GM19372 (cell line): ENCODE data around the gene TERC.
A peak's percentile ranks its signal among the peaks of the same experiment; 100 is the strongest.

Source experiments
- ATAC-seq: cut with Tn5 transposase; IDR thresholded peaks from one replicate; pipeline ENCODE4 v1.9.1; 2021; ENCODE audit warnings: mild to moderate bottlenecking, low read depth, moderate library complexity; ENCODE audit not compliant: unreplicated experiment

TERC gene

GRCh38 chr3:169764882-169765612 lies at the start of gene TERC:
TSS of gene TERC (minus strand) at chr3:169765060.
- ATAC-seq: peak; percentile 67

DNA sequence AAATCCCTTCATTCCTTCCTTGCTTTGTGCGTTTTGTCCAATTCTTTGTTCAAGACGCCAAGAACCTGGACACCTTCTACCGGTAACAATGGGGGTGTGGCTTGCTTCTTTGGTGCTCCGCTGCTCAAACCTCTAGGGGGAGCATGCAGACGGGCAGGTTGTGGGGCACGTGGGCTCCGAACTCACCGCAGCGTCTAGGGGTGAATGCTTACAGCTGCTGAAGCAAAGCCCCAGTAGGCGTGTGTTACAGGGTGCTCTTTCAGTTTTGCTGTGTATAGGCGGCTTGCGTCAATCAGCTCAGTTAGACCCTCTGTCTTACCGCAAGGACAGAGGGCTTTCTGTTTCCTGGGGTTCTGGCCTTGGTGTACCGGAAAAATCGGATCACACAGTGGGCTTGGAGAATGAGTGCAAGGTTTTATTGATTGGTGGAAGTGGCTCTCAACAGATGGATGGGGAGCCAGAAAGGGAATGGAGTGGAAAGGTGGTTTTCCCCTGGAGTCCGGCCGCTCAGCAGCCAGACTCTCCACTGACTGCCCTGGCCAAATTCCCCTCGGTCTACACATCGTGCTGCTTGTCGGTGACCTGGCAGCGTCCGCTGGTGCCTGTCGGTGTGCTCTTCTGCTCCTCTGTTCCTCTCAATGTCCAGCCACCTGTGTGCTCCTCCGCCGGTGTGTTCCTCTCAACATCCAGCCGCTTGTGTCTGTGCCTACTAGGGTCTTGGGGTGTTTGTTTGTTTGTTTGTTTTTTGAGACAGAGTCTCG lies 49.1 kb upstream of the TERC start:
- ATAC-seq: peak; percentile 81

- no peak for ATAC-seq
These were observed 48.4 kb upstream of the TERC start for GRCh38 chr3:169813278-169813677.

DNA sequence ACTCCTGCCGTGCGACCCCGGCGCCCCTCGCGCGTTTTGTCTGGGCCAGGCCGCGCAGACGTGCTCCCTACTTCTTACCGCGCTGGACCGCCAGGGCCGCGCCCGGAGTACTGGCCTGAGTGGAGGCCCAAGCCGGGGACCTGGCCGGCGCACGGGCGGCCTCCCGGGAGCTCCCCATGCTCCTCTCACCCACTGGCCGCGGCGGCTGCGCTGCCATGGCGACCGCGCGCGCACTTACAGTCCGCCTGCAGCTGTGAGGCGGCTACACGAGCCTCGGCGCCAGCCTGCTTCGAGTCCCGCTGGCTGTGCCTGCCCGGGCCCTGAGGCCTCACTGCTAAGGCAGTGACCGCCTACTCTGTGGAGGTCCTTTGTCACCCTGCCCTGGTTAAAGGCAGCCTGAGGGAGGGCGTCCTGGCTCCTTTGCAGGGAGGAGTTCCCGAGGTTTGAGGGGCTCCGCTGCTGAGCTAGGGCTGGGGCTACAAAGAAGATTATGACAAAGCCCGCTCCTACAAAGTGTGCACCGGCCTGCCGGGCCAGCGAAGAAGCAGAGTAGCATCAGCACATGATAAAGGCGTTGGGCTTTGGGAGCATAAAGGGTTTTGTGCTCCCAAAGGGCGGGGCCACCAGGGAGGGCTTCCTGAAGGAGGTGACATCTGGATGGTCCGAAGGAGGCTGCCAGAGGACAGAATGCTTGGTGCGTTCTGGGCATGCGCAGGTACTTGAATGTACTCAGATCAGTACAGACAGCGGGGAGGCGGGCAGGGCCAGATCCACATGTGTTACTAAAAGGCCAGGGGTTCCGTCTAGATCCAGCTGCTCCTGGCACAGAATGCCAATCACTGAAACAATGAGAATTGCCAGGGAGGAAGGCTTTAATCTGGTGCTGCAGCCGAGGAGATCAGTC lies 47.7 kb upstream of the TERC start, which contains the start of the genes LRRC34 and LRRIQ4:
Gene LRRC34 (minus strand): TSS at position 573 of the 904 bp plus-strand sequence. CDS start 356 bp downstream, at position 217.
Gene LRRIQ4 (plus strand): TSS at position 539 of the 904 bp plus-strand sequence. CDS start 9,052 bp downstream, outside the sequence.
- ATAC-seq: peak; percentile 61

DNA sequence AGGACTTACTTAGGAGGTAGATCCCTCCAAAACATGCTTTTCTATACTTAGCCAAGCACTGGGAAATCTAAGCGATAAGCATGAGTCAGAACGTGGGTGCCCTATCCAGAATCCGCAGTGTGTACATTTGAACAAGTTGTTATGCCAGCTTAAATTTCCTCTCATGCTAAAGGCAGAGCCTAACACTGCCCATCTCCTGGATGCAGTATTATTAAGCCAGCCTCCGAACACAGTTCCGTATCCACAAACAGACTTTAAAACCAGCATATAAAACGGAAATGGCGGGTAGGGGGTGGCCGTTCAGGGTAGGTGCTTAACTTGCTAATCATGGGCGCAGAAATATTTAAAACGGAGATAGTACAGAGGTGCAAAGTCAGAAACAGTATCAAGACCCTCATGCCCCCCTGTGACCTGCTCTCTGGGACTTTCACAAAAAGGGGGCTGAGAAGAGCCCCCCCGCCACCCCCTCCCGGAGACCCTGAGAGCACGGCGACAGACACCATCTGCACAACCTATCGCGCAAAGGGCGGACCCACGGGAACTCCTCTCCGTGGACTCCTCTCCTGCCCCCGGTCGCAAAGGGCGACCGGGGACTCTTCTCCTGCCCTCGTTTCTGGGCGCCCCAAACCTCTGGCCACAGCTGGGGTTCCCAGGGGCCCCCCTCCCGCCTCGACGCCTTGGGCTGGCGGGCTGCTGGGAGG lies 46.9 kb upstream of the TERC start:
- ATAC-seq: peak; percentile 11

DNA sequence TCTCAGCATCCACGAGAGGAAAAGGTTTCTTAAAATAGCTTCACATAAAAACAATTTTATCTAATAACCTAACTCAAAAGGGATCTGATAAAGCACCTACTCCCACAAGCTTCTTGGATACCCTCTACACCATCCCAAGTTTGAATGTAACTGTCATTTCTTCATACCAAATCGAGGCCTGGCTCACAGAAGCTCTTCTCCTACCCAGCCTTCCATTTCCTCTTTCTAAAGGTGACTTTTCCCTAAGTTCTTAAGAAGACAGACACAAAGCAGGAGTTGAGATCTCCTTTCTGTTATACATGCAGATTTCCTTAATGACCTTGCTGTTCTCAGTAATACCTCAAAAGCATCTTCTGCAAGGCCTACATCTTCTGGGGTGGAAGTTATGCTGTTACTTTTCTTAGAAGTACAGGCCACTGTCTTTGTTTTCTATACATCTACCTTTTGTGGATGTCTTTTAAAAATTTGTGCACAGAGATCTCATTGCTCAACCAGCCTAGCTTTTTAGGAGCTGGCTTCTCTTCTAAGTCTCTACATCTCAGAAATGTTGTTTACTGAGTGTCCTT lies 44.5 kb upstream of the TERC start:
- ATAC-seq: no peak

- ATAC-seq: no peak
These were observed 39.8 kb upstream of the TERC start for GRCh38 chr3:169804681-169805080.

DNA sequence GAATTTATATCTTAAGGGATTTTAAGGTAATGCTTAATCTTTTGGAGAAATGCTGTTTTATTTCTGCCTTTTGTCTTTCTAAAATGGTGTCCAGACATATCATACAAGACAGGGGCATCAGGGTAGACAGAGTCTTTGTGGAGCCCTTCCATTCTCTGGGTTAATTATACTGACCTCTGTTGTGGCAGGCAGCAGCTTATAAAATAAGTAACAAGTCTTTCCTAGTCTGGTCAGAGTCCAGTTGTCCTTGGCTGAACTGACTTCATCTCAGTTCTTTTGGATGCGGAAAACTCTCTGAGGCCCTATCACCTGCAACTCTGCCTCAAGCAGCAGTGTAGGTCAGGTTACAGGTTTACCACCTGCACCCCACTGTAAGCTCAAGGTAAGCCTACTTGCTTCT lies 27.5 kb upstream of the TERC start:
- ATAC-seq: no peak

DNA sequence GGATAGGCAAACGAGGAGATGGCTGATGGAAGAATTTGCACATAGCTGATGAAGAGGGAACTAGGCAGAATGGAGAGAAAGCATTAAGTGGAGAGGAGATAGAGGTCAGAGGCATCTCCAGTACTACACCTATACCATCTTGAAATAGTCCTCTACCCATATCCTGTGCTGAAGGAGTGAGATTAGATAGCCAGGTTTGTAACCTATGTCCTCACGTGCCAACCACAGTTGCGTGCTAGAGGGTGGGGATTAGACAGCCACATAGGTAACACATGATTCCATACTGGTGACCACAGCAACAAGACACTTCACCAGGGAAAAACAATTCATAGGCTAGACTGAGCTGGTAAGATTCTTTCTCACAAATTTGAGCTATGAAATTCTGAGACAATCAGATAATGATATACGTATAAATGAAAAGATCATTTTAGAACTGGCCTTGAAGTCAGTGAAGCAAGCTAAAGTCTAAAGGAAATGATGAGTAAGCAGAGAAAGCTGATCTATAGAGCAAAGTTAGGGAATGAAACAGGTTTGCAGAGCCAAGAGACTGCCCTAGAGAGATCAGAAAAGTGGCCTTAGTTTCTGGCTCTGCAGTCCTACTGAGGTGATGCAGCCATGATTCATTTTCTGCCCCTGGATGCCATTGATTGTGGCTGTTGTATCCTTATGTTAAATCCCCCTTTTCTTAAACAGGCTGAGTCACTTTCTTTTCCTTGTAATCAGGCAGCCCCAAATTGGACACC lies 26.0 kb upstream of the TERC start:
- ATAC-seq: no peak

GRCh38 chr3:169790219-169790618 lies 25.4 kb upstream of the TERC start:
- no peak for ATAC-seq

DNA sequence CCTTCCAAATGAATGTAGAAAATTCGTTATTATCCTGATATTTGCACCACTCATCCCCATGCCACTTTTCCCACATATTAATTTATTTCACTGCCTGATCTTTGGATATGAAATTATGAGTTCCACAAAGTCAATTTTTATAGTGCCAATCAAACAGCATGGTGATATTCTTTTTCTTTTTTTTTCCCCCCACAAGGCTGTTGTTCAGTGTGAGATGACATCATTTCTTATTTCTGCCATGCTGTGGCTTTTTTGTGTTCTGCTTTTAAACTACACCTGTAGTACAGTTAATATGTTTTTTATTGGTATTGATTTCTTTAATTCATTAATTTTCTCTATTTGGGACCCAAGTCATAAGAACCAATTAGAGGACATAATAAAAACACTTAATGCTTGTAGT lies 22.9 kb upstream of the TERC start:
- ATAC-seq: no peak

- no peak for ATAC-seq
These were observed 22.3 kb upstream of the TERC start for GRCh38 chr3:169787120-169787519.

DNA sequence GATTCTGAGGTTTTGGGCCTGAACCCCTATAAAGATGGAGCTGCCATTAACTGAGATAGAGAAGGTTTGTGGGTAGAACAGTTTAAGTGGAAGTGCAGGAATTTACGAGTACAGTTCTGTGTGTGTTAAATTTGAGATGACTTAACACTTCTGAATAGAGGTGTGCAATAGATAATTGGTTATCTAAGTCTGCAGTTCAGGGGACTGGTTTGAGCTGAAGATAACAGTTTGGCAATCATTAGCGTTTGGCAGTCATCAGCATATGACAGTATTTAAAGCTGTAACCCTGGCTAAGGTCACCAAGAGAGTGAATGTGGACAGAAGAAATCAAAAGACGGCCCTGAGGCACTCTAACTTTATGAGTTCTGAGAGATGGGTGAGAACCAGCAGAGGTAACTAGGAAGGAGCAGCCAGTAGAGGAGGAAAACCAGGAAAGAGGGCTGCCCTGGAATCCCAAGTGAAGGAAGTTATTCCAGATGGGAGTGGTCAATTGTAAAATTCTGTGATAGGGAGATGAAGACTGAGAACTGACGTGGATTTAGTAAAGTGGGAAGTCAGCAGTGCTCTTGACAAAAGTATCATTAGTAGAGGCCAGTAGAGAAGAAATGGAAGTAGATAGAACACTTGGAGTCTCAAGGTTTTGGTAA lies 16.5 kb upstream of the TERC start:
- no peak for ATAC-seq

DNA sequence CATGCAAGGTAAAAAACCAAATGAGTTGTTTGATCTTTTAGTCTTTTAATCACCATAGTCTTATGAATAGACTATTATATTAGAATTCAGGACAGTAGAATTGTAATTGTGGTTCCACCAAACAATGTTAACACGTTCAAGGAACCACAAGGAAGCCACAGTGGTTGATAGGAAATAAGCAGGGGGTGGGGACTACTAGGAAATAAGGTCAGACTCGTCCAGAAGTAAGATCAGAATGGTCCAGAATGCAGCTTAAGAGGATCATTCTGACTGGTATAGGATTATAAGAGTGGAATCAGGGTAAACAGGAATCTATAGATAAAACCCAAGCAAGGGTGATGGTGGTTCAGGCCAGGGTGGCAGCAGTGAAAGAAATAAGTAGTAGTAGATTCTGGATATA lies 15.9 kb upstream of the TERC start:
- ATAC-seq: no peak

- ATAC-seq: no peak
These were observed 13.0 kb upstream of the TERC start for GRCh38 chr3:169777822-169778221.

GRCh38 chr3:169774186-169774585 lies 9.3 kb upstream of the TERC start:
- no peak for ATAC-seq

DNA sequence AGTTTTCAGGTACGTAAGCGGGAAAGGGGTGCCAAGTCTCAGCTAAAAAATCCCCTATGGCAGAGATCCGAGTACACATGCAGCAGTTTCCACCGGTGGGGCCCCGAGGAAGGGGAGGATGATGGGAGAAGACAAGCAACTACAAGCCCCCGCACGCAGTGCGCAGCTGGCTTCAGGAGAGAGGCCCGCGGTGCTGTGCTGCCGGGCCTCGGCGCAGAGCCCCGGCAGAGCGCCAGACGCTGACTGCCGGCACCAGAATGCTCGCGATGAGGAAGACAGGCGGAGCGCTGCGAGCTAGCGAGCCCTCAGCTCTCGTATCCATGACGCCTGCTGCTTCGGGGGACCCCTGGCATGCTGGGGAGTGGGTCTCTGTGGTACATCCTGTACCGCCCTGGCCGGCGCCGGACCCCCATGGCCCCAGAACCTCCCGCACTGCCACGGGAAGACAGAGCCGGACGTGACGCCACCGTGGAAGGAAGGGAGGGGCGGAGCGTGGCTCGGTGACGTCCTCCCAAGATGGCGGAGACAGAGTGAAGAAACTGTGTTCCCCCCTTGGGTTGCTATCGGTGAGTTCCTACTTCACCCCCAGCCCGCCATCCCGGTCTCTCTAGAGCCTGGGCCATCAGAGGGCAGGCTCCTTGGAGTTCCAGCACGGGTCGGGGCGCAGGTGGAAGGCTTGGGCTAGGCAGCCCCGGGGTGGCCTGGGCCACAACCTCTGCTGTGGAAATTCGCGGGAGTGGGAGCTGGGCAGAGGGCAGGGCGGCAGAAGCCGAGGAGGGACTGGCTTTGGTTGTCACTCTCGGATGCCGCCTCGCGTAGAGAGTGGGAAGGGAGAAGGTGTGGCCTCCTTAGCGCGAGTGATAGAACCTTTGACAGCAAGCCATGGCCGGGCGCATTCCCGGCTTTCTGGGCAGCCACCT lies 8.3 kb upstream of the TERC start, which contains the start of gene MYNN:
Gene MYNN (plus strand): TSS at position 500 of the 920 bp plus-strand sequence. CDS start 900 bp downstream, outside the sequence.
- peak; percentile 74 for ATAC-seq
